ENCODE data around the gene RPS6KC1. TPM values are rescaled to one million over a fixed set of nuclear protein-coding genes. Genes with fewer than 3 reads are reported as not detected.

RPS6KC1 gene
- total and polyA plus RNA-seq, 2 donors (not counting 3 experiments of a cell fraction or from before 2014, with no cell fraction given), result 5.1 to 18.6 TPM

DNA sequence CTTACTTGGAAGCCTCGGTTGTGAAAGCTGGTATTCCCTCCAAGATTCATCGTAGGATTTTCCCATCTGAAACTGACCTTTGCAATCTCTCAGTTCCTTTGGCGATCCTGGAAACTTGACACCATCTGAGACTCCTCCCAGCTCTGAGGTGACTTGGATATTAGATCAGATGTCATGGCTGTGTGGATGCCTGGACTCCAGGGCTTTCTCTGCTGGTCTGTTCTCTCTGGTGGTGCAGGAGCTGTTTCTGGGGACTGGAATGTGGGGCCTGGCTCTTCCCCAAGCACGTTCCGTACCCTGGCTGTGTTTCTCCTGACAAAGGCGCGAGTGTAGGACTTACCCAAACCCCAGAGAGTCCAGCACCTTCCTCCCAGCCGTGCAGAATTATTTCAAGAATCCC, 252.2 kb downstream of the RPS6KC1 start:
- H3K9me3 ChIP-seq (replicated peaks; ENCODE audit: control insufficient read depth, insufficient read depth, low read length), result no peaks in the 10 kb centered on the region
- no peaks in the 10 kb centered on the region for H3K9me1 ChIP-seq (replicated peaks; ENCODE audit: control insufficient read depth, extremely low read depth, insufficient read depth, low read length)
- H3K9ac ChIP-seq (replicated peaks; ENCODE audit: extremely low read depth, insufficient read depth, low read length), result no peak overlapping the region
- no peaks in the 10 kb centered on the region for H3K27me3 ChIP-seq (ENCODE audit: control insufficient read depth in 2 of 2, insufficient read depth in 2 of 2, low read length in 2 of 2)
- no peak for TF ChIP-seq GATA2 (IDR thresholded peaks at IDR 0.05; ENCODE audit: insufficient read depth, insufficient read length, low read depth, low read length)
- no peak for TF ChIP-seq JUN (IDR thresholded peaks at IDR 0.05; ENCODE audit: borderline replicate concordance, insufficient read depth, insufficient read length, low read depth)
- TF ChIP-seq, protein P1, sequence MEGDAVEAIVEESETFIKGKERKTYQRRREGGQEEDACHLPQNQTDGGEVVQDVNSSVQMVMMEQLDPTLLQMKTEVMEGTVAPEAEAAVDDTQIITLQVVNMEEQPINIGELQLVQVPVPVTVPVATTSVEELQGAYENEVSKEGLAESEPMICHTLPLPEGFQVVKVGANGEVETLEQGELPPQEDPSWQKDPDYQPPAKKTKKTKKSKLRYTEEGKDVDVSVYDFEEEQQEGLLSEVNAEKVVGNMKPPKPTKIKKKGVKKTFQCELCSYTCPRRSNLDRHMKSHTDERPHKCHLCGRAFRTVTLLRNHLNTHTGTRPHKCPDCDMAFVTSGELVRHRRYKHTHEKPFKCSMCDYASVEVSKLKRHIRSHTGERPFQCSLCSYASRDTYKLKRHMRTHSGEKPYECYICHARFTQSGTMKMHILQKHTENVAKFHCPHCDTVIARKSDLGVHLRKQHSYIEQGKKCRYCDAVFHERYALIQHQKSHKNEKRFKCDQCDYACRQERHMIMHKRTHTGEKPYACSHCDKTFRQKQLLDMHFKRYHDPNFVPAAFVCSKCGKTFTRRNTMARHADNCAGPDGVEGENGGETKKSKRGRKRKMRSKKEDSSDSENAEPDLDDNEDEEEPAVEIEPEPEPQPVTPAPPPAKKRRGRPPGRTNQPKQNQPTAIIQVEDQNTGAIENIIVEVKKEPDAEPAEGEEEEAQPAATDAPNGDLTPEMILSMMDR (IDR thresholded peaks at IDR 0.05; ENCODE audit: extremely low read depth in 1 of 2, insufficient read depth in 1 of 2, low read depth in 1 of 2, low read length in 2 of 2), result no peak
- TF ChIP-seq FOS (IDR thresholded peaks at IDR 0.05; ENCODE audit: borderline replicate concordance, insufficient read depth, low read length), result no peak
- no peak for TF ChIP-seq MAX (IDR thresholded peaks at IDR 0.05; ENCODE audit: insufficient read depth, insufficient read length)
- no peak for TF ChIP-seq EZH2 (IDR thresholded peaks at IDR 0.05; ENCODE audit: borderline replicate concordance, low read depth, low read length, severe bottlenecking)
- no peak overlapping the region for H2AFZ ChIP-seq (ENCODE audit: low read depth, low read length)
- H3K4me1 ChIP-seq (ENCODE audit: control insufficient read depth, extremely low read depth, insufficient read depth, low read length), result no peaks in the 10 kb centered on the region
- no peak overlapping the region for H3K4me2 ChIP-seq (ENCODE audit: insufficient read depth, low read length)
- no peaks in the 10 kb centered on the region for H4K20me1 ChIP-seq (replicated peaks; ENCODE audit: control insufficient read depth, extremely low read depth, insufficient read depth, low read length)
- DNase-seq (ENCODE audit: low read depth, low spot score) (no peak), FAIRE-seq (no peak)
- H3K27ac ChIP-seq (ENCODE audit: insufficient read depth, low read depth, low read length), result no peak overlapping the region
- intact Hi-C loops (cut with micrococcal nuclease) (no loop called here), dilution Hi-C loops (cut with MboI; ENCODE audit: extremely low pct_ligation_motif_present, low sequenced_read_pairs) (no loop called here)
- H3K4me3 ChIP-seq (replicated peaks in 1 of 3; ENCODE audit: insufficient read depth in 1 of 3, low read depth in 1 of 3, low read length in 3 of 3), result no peak overlapping the region
- POLR2A ChIA-PET, result no interaction called here
- H3K79me2 ChIP-seq (ENCODE audit: control insufficient read depth, insufficient read depth, low read length), result no peaks in the 10 kb centered on the region
- CTCF ChIA-PET, result interaction anchor here (0.7 kb wide), 1 partner anchor 238 kb away, joined by 4 read pairs; no protein-coding TSS in a partner anchor
- no peaks in the 10 kb centered on the region for H3K36me3 ChIP-seq (ENCODE audit: control insufficient read depth in 2 of 2, extremely low read depth in 1 of 2, insufficient read depth in 2 of 2, low read length in 2 of 2)
- no TSS peak for BruUV-seq (replicated peaks)

Measured in endothelial cell of umbilical vein (primary cell).